CD4-positive, alpha-beta T cell treated with Interferon gamma for 1 hour (primary cell): ENCODE measurements around the gene FBXO5.

Experiments used
- DNase-seq: peaks from one replicate; pipeline ENCODE4 v3.0.0-alpha.2; 2020

The FBXO5 gene

DNA sequence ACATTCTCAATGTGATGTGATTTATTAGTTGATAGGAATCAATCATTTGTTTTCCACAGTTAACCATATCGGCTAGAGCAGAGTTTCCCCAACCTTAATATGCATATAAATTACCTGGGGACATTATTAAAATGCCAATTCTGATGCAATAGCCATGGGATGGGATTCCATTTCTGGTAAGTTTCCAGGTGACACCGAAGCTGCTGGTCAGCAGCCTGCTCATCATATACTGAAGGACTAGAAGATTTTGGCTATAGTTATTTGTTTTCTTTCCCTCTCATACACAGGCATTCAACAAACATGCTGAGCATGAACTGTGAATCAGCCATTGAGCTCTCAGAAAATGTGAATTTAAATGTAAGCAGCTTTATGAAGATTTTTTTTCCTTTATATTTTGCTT, 35.8 kb downstream of the FBXO5 start:
- no peak for DNase-seq

DNA sequence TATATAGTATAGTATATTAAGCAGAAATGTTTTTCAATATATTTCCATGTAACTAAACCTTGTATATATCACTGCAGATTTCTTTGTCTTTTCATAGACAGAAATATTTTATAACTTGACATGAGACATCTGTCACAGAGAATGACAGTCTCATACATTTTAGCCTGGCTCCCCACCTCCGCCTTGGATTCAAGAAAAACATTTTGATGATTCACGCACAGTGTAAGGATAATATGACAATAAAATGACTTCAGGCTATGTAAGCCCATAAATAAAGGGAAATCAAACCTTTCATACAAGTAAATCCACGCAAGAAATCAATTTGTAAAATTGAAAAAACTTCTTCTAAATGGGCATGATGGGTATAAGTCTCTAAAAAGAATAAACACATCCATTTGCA, 36.4 kb downstream of the FBXO5 start:
- no peak for DNase-seq

DNA sequence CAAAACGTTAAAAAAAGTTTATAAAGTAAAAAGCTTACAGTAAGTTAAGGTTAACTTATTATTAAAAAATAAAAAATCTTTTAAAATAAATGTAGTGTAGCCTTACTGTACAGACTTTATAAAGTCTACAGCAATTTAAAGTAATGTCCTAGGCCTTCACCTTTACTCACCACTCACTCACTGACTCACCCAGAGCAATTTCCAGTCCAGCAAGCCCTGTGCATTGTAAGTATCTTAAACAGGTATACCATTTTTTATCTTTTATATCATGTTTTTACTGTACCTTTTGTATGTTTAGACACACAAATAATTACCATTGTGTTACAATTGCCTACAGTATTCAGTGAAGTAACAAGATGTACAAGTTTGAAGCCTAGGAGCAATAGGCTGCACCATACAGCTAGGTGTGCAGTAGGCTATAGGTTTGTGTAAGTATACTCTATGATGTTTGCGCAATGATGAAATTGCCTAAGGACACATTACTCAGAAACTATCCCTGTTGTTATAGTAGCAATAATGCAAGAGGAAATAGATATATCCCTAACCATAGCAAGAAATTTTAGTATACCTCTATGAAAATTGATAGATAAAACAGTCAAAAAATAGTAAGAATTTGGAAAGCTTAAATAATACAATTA, 39.5 kb downstream of the FBXO5 start:
- DNase-seq, result no peak

DNA sequence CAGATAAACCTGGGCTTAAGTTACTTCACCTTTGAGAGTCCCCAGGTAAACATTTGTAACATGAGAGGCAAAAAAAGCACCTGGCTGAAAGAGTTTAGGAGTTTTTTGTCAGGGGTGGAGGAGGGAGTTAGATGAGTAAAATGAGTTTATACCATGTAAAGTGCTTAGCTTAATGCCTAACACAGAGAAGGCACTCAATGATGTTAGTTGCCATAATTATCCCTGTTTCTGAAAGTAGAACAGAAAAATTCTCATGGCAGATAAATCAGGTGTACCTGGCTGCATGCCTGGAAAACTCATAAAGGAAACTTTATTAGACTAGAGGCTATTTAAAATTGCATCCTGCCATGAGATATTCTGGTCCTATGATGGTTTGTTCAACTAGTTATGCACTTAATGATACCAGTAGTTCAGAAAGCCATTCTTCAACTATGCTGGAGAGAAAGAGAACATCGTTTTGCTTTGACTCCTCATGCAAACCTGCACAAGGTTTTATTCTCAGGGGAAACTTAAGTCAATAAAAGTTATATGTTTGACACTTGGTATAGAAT, 40.4 kb downstream of the FBXO5 start:
- no peak for DNase-seq

DNA sequence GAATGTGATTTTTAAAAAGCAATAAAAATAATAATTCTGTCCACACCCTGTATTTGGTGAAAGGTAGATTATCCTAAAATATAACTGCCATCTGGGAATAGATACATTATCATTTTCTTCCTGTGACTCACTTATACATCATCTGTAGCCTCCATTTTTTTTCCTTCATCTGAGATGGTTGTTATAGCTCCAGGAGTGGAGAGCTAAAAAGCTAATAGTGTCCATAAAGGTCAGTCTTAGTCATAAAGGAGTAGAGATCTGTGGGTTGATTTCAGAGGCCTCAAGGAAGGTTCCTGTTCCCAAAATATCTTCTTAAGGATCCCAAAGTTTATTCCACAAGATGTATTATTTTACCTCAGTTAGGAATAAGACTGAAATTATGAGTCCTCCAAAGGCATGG, 41.1 kb downstream of the FBXO5 start:
- DNase-seq, result no peak

DNA sequence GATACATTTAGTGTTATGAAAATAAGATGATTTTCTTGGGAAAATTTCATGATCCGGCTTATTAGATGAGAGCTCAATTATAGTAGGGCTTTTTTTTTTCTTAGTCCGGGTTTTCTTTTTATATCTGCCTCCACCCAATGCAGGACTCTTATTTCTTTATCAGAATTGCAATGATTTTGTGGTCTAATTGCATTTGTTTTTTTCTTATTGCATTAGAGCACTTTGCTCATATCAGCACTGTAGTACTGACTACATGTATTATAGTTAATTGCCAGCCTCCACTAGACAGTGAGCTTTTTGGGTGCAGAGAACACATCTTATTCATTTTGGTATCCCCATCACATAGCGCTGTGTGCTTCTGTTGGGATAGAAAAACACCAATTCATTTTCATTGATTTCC, 50.0 kb downstream of the FBXO5 start:
- no peak for DNase-seq

DNA sequence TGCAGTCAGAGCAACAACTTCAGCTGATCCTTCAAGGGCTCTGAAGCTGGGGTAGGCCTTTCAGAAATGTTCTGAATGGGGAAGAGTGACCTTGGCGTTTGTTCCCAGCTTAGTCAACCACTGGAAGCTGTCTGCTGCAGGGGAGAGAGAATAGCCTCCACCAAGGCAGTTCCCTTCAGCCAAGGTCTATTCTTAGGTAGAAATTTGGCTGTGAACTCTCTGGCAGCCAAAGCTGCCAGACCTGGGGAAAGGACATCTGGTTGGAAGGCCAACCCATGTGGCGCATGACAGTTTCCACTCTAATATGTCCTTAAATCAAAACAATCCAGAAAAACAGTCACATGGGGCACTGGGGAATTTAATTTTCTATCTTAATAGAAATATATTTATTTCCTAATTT, 60.1 kb downstream of the FBXO5 start:
- DNase-seq, result no peak
